Gastroesophageal sphincter (tissue), 3 donors: ENCODE measurements around the gene OPCML.

Experiments used
- POLR2A ChIP-seq, 2 donors: fragments of 450-650 bp; IDR thresholded peaks; one replicate each; pipeline ENCODE4 v1.6.1; 2017; ENCODE audit warnings: antibody characterized with exemption in 2 of 2, mild to moderate bottlenecking in 2 of 2, moderate library complexity in 1 of 2
- POLR2AphosphoS5 ChIP-seq: sonication (generic); formaldehyde crosslinking; IDR thresholded peaks from one replicate; pipeline ENCODE4 v1.6.1; 2017; ENCODE audit warnings: antibody characterized with exemption
- TF ChIP-seq, protein P1 (sequence below), 4 experiments: fragments of 200-600 bp in 2 of 4; fragments of 450-650 bp in 2 of 4; sonication (generic) in 1 of 4; IDR thresholded peaks; one replicate each; pipeline ENCODE4 v1.5.1; 2017 to 2019; ENCODE audit warnings: antibody characterized with exemption in 4 of 4, mild to moderate bottlenecking in 2 of 4, moderate library complexity in 2 of 4

DNA sequence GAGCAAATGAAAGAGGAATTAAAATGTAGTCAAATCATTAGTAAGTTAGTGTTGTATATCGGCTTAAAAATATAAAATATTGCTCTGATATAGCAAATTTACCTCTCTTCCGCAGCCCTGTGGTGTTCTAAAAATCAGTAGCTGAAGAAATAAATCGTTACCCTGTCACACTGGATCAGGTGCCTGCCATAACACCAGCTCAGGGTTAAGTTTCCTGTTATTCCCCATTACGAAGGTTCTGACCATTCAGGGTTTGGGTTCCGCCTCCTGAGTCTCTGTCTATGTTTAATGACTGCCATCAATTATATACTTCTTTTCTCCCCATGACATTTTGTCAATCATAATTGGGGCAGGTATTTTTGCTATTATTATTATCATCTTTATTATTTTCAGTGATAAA is 658.5 kb downstream of the OPCML start:
- no peak for TF ChIP-seq POLR2AphosphoS5
- TF ChIP-seq, protein P1, sequence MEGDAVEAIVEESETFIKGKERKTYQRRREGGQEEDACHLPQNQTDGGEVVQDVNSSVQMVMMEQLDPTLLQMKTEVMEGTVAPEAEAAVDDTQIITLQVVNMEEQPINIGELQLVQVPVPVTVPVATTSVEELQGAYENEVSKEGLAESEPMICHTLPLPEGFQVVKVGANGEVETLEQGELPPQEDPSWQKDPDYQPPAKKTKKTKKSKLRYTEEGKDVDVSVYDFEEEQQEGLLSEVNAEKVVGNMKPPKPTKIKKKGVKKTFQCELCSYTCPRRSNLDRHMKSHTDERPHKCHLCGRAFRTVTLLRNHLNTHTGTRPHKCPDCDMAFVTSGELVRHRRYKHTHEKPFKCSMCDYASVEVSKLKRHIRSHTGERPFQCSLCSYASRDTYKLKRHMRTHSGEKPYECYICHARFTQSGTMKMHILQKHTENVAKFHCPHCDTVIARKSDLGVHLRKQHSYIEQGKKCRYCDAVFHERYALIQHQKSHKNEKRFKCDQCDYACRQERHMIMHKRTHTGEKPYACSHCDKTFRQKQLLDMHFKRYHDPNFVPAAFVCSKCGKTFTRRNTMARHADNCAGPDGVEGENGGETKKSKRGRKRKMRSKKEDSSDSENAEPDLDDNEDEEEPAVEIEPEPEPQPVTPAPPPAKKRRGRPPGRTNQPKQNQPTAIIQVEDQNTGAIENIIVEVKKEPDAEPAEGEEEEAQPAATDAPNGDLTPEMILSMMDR (IDR thresholded peaks at IDR 0.05), result no peak
- no peak for TF ChIP-seq POLR2A (IDR thresholded peaks at IDR 0.05)
